MM.1S (cell line): Measurements from ENCODE around the gene SPIRE1.

Experiments used
- EZH2 ChIP-seq: fragments of 300-600 bp; sonication (generic); optimal IDR thresholded peaks from 2 replicates; pipeline ENCODE3; 2017; ENCODE audit warnings: low read depth, mild to moderate bottlenecking, antibody characterized with exemption, low read length, mixed read lengths
- TF ChIP-seq, protein P1 (sequence below): fragments of 300-600 bp; sonication (generic); IDR thresholded peaks from 2 replicates; pipeline ENCODE4 v1.5.1; 2016; ENCODE audit warnings: antibody characterized with exemption, low read length, mixed read lengths

DNA sequence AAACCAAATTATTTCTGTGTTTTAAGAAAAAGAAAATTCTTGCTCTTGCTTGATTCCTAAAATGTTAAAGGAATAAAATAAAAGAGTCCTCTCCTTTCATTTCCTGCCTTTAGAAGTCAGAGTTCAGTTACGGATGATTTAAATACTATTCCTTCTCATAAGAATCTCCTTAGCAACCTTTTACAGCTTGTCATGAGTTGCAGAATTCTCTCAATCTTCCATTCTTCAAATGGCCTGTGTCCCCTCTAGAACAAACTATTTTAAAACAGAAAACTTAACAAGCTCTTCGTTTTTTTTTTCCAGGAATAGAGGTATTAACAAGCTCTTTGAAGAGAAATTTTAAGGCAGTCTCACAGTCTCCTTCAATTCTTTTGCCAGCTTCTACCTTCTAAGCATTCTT is 42.2 kb downstream of the SPIRE1 start:
- TF ChIP-seq, protein P1, sequence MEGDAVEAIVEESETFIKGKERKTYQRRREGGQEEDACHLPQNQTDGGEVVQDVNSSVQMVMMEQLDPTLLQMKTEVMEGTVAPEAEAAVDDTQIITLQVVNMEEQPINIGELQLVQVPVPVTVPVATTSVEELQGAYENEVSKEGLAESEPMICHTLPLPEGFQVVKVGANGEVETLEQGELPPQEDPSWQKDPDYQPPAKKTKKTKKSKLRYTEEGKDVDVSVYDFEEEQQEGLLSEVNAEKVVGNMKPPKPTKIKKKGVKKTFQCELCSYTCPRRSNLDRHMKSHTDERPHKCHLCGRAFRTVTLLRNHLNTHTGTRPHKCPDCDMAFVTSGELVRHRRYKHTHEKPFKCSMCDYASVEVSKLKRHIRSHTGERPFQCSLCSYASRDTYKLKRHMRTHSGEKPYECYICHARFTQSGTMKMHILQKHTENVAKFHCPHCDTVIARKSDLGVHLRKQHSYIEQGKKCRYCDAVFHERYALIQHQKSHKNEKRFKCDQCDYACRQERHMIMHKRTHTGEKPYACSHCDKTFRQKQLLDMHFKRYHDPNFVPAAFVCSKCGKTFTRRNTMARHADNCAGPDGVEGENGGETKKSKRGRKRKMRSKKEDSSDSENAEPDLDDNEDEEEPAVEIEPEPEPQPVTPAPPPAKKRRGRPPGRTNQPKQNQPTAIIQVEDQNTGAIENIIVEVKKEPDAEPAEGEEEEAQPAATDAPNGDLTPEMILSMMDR = no peak
- no peak for TF ChIP-seq EZH2
